ENCODE results near the gene PRDM15.

PRDM15 gene

DNA sequence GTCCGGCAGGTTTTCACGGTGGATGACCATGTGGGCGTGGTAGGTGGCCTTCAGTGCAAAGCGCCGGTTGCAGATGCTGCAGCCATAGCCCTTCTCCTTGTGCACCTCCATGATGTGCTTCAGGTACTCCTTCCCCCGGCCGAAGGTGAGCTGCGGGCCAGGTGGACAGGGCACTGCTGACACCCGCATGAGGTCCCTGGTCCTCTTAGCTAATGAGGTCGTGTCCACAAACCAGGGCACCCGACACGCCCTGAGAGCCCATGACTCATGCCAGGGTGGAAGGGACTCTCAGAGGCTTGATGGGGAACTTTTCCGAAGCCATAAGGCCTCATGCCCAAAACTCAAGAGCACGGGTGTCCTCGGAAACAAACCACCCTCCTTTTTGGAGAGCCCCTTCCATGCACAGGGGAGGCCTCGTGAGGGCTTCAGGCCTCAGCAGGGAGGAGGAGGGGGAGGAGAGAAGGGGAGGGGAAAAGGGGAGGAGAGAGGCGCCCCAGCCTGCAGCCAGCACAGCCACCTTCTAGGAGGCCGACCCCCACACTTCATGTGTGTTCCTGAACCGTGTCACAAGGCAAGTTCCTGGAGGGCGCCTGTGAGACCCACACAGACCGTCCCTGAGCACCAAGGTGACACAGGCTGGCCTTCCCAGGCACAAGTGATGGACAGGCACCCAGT lies 57.9 kb downstream of the PRDM15 start:
- TF ChIP-seq, protein P1, sequence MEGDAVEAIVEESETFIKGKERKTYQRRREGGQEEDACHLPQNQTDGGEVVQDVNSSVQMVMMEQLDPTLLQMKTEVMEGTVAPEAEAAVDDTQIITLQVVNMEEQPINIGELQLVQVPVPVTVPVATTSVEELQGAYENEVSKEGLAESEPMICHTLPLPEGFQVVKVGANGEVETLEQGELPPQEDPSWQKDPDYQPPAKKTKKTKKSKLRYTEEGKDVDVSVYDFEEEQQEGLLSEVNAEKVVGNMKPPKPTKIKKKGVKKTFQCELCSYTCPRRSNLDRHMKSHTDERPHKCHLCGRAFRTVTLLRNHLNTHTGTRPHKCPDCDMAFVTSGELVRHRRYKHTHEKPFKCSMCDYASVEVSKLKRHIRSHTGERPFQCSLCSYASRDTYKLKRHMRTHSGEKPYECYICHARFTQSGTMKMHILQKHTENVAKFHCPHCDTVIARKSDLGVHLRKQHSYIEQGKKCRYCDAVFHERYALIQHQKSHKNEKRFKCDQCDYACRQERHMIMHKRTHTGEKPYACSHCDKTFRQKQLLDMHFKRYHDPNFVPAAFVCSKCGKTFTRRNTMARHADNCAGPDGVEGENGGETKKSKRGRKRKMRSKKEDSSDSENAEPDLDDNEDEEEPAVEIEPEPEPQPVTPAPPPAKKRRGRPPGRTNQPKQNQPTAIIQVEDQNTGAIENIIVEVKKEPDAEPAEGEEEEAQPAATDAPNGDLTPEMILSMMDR (conservative IDR thresholded peaks at IDR 0.05; ENCODE audit: low read depth), result no peak
- DNase-seq (ENCODE audit: low spot score), result no peak
- H3K27ac ChIP-seq, result peak overlapping the region; percentile 3
- POLR2A ChIA-PET (ENCODE audit: low non-redundant PET), result no interaction called here
- CTCF ChIA-PET, result interaction anchor here (0.7 to 1.1 kb wide), 2 partner anchors 209 to 408 kb away, joined by 3 to 5 read pairs; no protein-coding TSS in a partner anchor

DNA sequence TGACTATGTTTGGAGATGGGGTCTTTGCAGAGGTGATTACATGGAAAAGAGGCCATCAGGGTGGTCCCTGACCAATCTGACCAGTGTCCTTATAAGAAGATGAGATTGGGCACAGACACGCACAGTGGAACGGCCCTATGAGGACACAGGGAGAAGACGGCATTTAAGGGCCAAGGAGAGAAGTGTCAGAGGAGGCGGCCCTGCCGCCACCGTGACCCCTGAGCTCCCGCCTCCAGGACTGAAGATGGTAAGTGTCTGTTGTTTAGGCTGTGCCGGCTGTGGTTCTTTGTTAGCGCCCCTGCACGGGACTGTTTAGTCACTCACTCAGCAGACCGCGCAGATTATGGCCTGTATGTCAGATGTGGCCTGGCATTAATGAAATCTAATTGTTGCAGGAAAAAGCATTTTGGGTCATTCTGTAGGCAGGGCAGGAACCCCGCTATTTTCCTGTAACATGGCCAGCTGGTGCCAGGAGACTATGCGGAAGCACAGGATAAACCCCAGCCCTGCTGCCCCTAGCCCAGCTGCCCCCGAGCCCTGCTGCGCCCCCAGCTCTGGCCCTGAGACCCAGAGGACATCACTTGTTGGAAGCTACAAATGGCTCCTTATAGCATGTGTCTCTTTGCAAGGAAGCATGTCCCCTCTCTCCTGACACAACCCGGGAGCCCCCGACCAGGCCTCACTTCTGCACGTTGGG lies 58.6 kb downstream of the PRDM15 start:
- no peak for DNase-seq (ENCODE audit: low spot score)
- H3K27ac ChIP-seq, result no peak overlapping the region
- POLR2A ChIA-PET (ENCODE audit: low non-redundant PET), result no interaction called here
- TF ChIP-seq, protein P1 (conservative IDR thresholded peaks at IDR 0.05; ENCODE audit: low read depth), result no peak
- CTCF ChIA-PET, result interaction anchor here (0.7 to 1.1 kb wide), 2 partner anchors 208 to 408 kb away, joined by 3 to 5 read pairs; no protein-coding TSS in a partner anchor

DNA sequence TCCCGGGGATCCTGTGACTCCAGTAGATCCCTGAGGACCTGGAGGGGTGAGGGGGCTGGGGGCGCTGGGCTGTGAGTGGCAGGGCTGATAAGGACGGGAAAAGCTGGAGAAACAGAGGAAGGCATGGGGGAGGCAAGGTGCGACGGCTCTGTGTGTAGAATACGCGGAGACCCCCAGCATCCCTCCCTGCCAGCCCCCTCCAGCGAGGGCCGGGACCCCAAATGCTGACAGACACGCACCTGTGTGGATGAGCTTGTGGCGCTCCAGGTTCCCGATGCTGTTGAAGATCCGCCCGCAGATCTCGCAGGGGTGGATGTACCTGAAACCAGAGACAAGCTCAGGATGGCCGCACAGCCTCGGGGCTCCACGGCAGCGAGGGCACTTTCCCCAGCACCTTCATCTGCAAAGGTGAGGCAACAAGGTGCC lies 59.3 kb downstream of the PRDM15 start:
- DNase-seq (ENCODE audit: low spot score), result no peak
- H3K27ac ChIP-seq, result peak overlapping the region; percentile 27
- TF ChIP-seq, protein P1 (conservative IDR thresholded peaks at IDR 0.05; ENCODE audit: low read depth), result no peak
- ChIA-PET POLR2A (ENCODE audit: low non-redundant PET) (no interaction called here), CTCF (interaction anchor here (0.6 to 1.1 kb wide), 2 partner anchors 208 to 628 kb away, joined by 3 read pairs; no protein-coding TSS in a partner anchor)

DNA sequence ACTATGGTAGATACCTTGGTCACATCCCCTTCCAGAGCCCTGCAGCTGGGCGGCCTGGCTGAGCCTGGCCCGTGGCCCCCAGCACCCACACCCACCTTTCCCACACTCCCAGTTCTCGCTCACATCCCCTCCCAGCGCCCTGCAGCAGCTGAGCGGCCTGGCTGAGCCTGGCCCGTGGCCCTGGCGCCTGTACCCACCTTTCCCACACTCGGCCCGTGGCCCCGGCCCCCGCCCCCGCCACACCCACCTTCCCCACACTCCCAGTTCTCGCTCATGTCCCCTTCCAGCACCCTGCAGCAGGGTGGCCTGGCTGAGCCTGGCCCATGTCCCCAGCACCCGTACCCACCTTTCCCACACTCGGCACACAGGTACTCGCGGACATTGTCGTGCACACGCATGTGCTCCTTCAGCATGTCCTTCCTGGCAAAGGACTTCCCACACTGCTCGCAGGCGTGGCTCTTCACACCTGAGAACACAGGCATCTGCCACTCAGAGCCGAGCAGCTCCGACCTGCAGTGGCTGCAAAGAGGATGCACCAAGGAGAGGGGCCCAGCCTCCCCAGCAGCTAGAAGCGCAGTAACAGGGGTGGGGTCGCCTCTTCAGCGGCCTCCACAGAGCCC lies 59.8 kb downstream of the PRDM15 start:
- peak overlapping the region; percentile 27 for H3K27ac ChIP-seq
- TF ChIP-seq, protein P1 (conservative IDR thresholded peaks at IDR 0.05; ENCODE audit: low read depth), result no peak
- CTCF ChIA-PET, result interaction anchor here (0.6 kb wide), 1 partner anchor 628 kb away, joined by 3 read pairs; no protein-coding TSS in a partner anchor
- POLR2A ChIA-PET (ENCODE audit: low non-redundant PET), result no interaction called here
- DNase-seq (ENCODE audit: low spot score), result no peak

DNA sequence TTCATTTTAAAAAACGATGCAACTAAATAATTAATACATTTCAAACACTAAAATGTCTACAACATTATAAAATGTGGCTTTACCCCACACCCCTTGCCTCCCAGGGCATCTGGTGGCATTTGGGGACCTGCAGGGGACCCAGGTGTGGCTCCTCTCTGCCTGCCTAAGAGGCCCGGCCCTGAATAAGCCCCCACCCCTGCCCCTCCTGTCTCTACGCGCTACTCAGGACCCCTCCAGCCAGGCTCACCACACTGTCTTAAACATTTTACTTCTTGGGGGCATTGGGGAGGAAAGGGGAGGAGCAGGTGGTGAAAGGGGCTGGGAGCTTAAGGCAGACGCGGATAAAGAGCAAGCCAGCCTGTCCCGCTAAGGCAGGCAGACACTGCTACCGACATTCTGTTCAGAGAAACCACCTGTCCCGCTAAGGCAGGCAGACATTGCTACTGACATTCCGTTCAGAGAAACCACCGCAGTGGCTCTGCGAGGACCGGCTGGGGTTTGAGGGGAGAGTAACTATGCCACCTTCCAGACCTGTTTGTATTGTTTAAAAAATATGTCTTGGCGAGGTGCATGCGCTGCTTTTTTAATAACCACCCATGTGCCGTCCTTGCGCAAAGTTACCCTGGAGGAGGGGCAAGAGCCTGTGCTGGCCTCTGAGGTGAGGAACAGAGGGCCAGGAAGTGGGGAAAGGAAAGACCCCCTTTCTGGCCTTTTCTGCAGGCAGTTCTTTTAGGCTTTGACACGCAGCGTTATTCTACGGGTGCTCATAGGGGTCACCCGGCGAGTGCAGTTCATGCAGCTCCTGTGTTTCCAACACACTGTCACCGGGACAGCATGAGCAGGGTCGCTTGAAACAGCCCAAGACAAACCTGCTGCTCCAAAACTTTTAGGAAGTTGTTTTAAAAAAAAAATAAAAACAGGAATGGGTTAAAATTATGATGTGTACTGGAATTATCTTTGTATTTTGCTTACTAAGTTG lies 61.0 kb downstream of the PRDM15 start:
- ChIA-PET CTCF (interaction anchor here (0.8 to 2.9 kb wide), 2 partner anchors 41 to 205 kb away, joined by 5 to 22 read pairs; no protein-coding TSS in a partner anchor), POLR2A (ENCODE audit: low non-redundant PET) (no interaction called here)
- TF ChIP-seq, protein P1 (conservative IDR thresholded peaks at IDR 0.05; ENCODE audit: low read depth), result no peak
- DNase-seq (ENCODE audit: low spot score), result no peak
- peak overlapping the region; percentile 46 for H3K27ac ChIP-seq

Measured in RWPE1 (cell line).